DMS 273 treated with DMSO at 0.1 percent for 48 hours (cell line): ENCODE data around the gene DIPK1B.
A peak's percentile ranks its signal among the peaks of the same experiment; 100 is the strongest.
"Not testable (repeated sequence)": the region's sequence is repeated elsewhere in the genome, so short reads cannot be mapped to it uniquely, and the experiment has no call there.

Experiments used
- DNase-seq: peaks from one replicate; lab custom pipeline; 2025; lab: John Stamatoyannopoulos, UW

The DIPK1B gene

DNA sequence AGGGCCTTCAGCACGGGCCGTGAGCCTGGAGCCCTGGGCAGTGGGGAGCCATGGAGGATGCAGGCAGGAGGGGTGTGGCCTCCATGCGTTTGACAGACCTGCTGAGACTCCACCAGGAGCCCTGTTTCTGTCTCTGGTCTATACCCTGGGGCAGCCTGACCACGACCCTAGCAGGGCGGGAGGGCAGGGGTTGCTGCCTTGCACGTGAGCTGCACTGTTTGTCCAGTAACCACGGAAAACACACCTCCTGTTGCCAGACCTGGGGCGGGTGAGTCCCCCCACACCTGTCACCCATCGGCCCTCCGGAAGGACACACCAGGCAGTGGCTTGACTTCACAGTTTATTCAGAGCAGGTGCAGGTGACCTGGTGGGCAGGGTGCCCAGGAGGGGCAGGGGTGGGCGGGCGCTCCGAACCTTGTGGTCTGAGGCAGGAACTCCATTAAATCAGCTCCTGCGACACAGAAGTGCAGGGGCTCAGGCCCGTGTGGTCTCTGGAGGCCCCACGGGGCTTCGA is 41.7 kb downstream of the DIPK1B start:
- DNase-seq, result no peak

DNA sequence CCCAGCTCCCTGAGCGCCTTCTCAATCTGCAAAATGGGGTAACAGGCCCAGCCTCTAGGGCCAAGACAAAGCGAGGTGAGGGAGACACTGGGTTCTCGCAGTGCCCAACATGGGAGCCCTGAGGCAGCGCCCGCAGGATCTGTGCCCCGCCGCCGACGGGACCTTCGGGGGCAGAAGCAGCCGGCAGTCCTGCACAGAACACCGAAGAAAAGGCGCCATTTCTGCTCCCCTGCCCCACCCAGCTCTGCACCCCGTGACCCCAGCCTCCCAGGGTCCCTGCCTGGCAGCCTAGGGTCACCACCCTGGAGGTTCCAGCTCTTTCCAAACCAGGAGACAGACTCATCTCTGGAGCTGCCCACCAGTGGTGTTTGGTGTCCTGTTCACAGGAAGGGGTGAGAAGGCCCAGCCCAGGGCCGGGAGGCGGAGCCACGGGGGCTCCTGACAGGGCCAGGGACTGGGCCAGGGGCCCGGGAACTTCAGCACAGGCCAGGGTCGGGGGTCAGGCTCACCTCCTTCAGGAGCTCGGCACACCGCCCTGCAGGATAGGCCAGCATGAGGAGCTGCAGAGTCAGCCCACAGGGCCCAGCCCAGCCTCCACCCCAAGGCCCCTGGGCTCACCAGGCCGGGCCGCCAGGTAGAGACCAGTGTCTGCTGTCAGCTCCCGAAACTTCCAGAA is 42.4 kb downstream of the DIPK1B start:
- DNase-seq, result no peak

DNA sequence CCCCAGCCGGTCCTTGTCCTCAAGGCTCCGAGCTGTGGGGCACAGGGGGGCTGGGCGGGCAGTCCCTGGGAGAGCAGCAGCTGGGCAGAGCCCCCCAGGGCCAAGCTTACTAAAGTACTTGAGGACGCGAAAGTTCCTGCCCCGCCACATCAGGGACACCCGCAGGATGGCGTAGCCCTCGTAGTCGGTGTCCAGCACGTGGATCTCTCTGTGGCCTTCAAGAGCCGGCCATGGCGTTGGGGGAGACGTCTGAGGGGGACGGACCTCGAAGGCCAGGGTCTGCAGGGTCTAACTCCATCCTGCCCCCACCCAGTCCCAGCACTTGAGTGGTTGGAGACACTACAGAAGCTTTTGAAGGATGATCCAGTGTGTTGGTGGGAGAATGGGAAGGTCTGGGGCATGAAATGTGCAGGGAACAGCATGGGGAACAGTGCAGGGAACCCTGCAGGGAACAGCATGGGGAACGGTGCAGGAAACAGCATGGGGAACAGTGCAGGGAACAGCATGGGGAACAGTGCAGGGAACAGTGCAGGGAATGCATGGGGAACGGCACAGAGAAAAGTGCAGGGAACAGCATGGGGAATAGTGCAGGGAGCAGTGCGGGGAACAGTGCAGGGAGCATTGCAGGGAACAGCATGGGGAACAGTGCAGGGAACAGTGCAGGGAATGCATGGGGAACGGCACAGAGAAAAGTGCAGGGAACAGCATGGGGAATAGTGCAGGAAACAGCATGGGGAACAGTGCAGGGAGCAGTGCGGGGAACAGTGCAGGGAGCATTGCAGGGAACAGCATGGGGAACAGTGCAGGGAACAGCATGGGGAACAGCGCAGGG is 43.1 kb downstream of the DIPK1B start:
- DNase-seq, result not testable (repeated sequence)

DNA sequence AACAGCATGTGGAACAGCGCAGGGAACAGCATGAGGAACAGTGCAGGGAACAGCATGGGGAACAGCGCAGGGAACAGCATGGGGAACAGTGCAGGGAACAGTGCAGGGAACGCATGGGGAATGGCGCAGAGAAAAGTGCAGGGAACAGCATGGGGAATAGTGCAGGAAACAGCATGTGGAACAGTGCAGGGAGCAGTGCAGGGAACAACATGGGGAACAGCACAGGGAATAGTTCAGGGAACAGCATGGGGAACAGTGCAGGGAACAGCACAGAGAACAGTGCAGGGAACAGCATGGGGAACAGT is 43.7 kb downstream of the DIPK1B start:
- no peak for DNase-seq

DNA sequence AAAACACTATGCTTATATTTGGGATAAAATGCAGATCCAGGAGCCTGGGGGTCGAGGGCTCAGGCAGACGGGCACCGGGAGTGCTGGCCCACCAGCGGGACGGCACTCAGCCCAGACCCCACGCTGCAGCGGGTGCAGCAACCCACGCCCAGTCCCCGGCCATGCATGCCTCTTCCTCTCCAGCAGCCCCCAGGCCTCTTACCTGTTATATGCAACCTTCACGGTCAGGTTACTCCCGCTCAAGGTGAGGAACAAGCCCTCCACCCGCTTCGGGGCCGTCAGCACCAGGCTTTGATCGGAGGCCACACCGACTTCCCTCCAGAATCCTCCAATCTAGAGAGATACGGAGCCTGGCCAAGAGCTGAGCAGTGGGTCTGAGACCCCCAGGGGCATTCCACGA is 44.5 kb downstream of the DIPK1B start:
- DNase-seq, result no peak

DNA sequence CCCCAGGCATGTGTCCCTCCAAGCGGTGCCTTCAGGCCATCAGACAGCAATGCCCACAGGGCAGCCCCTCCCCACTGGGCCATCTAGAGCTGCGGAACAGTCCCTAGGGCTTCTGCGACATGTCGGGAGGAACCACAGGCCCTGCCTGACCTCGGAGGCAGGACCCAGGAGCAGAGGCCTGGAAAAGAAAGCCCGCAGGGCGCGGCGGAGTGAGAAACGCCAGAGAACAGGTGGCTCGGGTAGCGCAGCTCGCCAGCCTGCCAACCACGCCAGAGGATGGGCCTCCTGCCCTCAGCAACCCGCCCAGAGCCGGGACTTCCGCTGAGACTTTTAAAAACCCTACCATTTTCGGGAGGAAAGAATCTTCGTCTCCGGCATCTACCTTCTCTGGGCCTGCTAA is 45.0 kb downstream of the DIPK1B start:
- DNase-seq, result no peak

DNA sequence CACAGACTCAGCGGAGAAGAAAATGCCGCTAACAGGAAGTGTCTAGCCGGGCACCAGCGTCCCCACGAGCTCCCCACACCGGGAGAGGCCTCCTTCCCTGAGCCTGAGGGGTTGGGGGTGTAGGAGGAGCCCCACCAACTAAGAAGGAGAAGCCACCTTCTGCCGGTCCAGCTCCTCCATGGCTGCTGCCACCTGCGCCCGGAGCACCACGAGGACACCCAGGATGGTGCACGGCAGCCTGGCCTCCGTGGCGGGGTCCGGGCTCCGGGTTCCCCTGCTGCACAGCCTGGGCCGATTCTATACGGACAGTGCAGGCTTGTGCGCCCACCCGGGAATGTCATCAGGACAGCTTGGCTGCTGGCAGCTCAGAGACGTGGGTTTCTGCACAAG is 45.4 kb downstream of the DIPK1B start:
- no peak for DNase-seq

DNA sequence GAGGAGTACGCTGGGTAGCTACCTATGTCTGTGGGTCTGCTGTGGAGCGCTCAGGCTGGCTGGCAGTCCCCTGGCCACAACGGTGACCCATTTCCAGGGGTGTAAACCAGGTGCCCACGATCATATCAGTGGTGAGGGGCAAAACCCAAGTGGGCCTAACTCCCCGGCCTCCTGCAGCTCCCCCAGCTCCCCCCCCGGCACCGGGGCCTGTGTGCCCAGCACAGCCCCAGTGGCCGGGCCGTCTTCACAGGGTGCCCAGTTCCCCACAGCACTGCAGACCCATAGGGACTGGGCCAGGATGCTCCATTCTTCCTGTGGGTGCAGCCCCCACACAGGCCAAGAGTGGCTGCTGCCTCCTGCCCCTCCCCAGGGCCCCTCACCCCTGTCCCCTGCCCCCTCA is 46.6 kb downstream of the DIPK1B start:
- no peak for DNase-seq

DNA sequence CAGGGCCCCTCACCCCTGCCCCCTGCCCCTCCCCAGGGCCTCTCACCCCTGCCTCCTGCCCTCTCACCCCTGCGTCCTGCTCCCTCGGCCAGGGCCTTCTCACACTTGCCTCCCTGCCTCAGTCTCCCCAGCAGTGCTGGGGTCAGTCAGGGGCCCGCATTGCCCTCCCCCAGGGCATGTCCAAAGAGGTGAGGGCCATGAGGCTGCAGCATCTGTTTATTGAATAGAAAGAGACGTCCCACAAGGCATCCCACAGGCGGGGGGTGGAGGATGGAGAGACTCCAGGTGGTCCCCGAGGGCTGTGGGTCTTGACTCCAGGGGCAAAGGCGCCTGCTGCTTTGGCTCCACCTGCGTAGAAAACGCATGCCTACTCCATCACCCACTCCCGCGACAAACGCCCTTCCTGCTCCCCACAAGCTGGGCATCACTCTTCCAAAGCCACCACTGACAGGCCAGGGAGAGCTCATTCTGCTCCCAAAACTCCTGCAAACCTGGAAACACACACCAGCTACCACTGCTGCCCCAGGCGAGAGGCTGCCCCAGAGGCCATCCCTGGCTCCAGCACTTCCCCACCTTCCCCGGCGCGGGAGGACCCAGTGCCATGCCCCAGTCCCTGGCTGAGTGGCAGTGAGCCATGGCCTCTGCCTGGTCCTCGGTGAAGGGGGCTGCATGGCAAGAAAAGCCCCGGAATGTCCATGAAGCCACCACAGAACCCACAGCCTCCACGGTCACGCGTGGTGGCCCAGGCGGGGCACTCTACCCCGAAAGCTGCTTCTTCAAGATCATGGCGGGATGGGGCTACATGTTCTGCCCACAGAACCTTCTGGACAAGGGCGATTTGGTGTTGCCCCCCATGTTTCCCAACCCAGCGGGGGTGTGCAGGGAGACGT is 47.3 kb downstream of the DIPK1B start:
- no peak for DNase-seq

DNA sequence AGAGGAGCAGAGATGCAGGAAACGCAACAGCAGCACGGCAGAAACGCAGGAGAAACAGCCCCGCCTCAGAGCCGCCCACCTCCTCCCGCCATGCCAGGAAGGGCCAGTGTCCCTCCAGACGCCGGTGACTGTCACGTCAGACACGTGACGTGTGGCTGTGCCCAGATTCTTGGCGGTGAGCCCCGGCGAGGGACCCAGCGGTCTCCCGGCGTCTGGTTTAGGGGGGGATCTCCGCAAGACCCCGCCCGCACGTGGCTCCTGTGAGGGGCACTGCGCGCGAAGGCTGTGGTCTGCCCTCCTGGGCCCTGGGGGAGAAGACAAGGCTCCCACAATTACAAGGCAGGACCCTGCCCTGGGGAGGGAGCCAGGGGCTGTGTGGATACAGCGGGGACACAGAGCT is 48.1 kb downstream of the DIPK1B start:
- no peak for DNase-seq

DNA sequence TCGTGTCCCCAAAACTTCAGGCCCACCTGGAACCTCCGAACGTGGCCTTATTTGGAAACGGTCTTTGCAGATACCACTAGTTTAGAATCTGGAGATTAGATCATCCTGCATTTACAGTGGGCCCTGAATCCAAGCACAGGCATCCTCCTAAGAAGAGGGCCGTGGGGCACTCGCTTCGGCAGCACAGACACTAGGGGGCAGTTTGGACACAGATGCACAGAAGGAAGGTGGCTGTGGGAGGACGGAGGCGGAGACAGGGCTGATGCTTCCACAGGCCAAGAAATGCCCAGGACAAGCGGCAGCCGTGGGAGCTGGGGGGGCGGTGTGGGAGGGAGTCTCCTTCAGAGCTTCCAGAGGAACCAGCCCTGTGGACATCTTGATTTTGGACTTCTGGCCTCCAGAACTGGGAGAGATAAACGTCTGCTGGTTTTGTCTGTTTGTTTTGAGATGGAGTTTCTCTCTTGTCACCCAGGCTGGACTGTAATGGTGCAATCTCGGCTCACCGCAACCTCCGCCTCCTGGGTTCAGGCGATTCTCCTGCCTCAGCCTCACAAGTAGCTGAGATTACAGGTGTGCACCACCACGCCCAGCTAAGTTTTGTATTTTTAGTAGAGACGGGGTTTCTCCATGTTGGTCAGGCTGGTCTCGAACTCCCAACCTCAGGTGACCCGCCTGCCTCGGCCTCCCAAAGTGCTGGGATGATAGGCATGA is 48.6 kb downstream of the DIPK1B start:
- DNase-seq, result peak; percentile 22

DNA sequence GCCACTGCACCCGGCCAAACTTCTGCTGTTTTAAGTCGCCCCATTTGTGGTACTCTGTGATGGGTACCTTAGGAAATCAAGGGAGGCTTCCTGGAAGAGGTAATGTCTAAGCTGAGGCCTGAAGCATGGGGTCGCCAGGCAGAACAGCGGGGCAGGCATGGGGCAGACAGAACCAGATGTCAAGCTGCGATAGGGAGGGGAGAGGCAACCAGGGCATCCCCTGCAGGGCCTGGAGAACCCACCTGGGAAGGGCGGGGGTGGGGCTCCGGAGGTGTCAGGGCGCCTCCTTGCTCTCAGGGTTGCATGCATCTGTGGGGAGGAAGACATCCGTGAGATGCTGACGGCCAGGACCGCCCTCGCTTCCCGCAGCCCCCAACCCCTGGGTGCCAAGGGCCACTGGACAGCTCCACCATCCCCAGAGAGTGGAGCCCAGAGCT is 49.2 kb downstream of the DIPK1B start:
- no peak for DNase-seq

DNA sequence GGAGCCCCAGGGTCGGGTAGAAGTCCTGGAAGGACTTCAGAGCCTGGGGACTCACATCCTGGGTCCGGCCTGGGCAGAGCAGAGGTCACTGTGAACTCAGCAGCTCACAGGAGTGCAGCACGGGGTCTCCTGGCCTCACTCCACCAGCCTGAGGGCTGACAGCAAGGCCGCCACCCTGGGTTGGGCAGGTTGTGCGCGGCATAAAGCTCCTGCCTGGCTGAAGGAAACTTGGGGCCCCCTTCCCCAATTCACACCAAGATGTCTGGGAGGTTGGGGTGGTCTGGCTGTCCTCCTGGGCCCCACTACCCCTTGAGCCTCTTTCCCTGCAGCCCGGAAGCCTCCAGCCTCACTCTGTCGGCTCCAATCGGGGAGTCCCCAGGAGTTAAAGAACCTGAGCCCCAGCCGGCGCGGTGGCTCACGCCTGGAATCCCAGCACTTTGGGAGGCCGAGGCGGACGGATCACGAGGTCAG is 49.9 kb downstream of the DIPK1B start:
- no peak for DNase-seq

DNA sequence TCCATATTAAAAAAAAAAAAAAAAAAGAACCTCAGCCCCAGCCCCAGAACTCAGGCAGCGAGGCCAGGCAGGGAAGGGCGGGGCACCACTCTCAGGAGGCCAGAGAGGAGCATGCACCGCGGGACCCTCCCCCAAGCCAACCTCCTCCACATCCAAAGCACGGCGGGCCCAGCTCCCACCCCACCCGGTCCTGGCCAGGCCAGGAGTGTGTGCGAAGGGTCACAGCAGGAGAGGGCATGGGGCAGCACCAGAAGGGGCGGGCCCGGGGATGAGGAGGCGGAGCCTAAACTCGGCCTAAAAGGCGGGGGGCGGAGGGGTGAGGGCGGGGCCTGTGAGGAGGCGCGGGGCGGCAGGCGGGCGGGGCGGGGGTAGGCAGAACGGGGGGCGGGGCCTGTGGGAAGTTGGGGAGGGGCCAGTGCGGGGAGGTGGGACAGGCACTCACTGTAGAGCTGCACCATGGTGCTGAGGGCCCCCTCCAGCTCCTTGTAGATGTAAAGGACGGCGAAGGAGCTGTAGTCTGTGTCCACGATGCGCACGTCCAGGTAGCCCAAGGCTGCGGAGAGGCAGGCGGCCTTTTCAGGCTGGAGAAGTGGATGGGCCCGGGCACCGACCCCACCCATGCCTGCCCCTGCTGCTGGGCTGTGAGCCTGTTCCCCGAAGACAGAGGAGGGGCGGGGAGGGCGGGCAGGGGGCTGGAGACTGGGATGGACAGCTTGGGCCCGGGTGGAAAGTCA is 50.7 kb downstream of the DIPK1B start:
- no peak for DNase-seq

DNA sequence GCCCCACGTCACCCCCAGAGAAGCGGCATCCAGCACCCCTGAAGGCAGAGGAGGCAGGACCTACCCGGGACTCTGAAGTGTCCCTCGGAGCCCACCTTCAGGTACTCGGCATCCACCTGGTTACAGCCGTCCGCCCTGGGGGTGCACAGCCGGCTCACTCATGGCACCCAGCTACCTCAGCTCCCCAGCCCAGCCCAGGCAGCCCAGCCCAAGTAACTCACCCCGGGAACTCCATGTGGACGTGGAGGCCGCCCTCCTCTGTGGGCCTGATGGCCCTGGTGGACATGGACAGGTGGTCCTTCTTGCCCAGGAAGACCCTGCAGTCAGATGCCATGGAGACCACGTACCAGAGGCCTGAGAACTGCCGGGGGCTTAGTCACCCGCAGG is 51.3 kb downstream of the DIPK1B start:
- no peak for DNase-seq

DNA sequence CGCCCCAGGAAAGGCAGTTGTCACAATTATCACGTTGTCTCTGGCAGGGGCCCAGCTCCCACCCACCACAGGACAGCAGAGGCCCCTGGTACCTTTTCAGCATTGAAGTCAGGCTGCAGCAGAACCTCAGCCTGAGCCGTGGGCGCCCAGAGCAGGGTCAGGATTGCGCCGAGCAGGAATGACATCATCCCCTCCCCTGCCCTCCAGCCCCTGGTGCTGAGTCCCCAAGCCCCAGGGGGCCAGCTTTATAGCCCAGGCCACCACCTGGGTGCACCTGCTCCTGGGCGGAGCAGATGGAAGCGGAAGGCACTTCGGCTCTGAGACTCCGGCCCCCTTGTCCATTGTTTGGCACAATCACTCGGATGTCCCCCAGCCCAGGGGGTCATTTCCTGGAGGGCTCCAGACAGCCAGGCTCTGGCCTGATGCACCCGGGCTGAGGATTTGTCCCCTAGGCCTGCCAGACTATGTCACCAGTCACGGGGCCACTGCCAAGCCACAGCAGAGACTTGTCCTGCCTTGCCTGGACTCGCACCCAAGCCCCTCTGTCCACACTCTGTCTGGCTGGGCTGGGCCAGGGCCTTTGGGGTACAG is 52.0 kb downstream of the DIPK1B start, which contains the start of gene LCN15:
Gene LCN15 (minus strand): TSS at position 218 of the 591 bp plus-strand sequence. CDS start 30 bp downstream, at position 188.
- no peak for DNase-seq

DNA sequence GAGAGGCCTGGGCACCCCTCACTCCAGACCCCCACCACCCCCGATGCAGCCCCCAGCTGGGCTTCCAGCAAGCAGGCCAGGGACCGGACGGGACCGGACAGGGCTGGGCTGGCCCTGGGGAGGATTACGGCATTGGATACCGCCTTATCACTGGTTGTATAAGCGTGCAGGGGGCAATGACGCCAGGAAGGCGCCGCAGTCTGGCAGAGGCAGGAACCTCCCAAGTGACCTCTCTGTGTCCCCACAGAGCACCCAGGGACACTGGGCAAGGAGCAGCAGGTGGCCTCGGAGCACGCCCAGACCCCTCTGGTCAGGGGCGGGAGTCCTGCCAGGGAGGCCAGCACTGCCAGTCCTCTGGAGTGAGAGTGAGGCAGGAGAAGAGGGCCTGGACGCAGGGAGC is 52.7 kb downstream of the DIPK1B start:
- no peak for DNase-seq

DNA sequence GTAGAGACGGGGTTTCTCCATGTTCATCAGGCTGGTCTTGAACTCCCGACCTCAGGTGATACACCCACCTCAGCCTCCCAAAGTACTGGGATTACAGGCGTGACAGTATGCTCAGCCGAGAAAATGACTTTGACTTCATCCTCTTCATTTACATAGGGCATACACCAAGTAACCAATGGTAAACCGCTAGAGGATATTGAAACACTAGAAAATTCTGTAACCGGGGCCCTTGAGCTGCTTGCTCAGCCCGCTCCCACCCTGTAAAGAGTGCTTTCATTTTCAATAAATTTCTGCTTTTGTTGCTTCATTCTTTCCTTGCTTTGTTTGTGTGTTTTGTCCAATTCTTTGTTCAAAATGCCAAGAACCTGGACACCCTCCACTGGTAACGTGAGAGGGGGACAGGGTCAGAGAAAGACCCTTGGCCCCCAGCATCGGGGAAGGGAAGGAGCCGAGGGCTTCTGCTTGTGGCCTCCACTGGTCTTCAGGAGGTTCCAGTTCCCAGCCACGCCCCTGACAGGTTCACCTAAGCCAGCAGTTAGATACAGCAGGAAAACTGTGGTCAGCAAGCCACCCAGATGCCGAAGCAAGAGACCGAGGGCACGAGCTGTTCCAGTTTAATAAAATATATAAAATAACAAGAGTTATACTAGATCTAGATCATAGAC is 53.5 kb downstream of the DIPK1B start:
- not testable (repeated sequence) for DNase-seq

DNA sequence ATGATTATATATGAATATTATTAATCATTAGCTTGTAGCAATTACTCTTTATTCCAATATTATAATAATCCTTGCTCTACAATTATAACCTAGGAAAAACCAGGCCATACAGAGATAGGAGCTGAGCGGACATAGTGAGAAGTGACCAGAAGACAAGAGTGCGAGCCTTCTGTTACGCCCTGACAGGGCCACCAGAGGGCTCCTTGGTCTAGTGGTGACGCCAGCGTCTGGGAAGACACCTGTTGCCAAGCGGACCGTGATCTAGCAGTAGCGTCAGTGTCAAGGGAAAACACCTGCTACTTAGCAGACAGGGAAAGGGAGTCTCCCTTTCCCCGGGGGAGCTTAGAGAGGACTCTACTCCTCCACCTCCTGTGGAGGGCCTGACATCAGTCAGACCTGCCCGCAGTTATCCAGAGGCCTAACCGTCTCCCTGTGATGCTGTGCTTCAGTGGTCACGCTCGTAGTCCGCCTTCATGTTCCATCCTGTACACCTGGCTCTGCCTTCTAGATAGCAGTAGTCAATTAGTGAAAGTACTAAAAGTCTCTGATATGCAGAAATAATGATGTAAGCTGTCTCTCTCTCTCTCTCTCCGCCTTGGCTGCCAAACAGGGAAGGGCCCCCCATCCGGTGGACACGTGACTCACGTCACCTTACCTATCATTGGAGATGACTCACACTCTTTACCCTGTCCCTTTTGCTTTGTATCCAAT is 54.2 kb downstream of the DIPK1B start:
- not testable (repeated sequence) for DNase-seq
